CD14-positive monocyte (primary cell): ENCODE measurements around the gene SLC12A2. TPM values are rescaled to one million over a fixed set of nuclear protein-coding genes. Genes with fewer than 3 reads are reported as not detected.

Experiments
- DNase-seq, 3 donors: peaks; one replicate each; pipeline ENCODE4 v3.0.0-alpha.2; 2011 to 2022
- H2AFZ ChIP-seq: 2 replicates; pipeline ENCODE4 v1.6.0; 2012; ENCODE audit warnings: mild to moderate bottlenecking, low read depth, low read length, inconsistent platforms; ENCODE audit not compliant: insufficient read depth, poor library complexity, severe bottlenecking
- H3K27ac ChIP-seq, 2 donors: 1 replicate in 1 of 2; 2 replicates in 1 of 2; pipeline ENCODE4 v1.5.1; 2012 to 2013; ENCODE audit warnings: low read length in 2 of 2, control low read depth in 1 of 2, inconsistent platforms in 1 of 2, low read depth in 1 of 2, mild to moderate bottlenecking in 1 of 2
- H3K27me3 ChIP-seq, 2 donors: one replicate each; pipeline versions ENCODE4 v1.6.0 to v1.6.1; 2011 to 2013; ENCODE audit warnings: low read length in 2 of 2; ENCODE audit not compliant: control insufficient read depth in 2 of 2, insufficient read depth in 2 of 2
- H3K36me3 ChIP-seq, 2 donors: replicated peaks in 1 of 2; 1 replicate in 1 of 2; 2 replicates in 1 of 2; pipeline versions ENCODE4 v1.5.1 to v1.6.1; 2012 to 2013; ENCODE audit warnings: low read length in 2 of 2, control low read depth in 1 of 2, inconsistent platforms in 1 of 2, mild to moderate bottlenecking in 1 of 2; ENCODE audit not compliant: insufficient read depth in 2 of 2, control insufficient read depth in 1 of 2
- H3K4me1 ChIP-seq, 2 donors: 1 replicate in 1 of 2; 2 replicates in 1 of 2; pipeline versions ENCODE4 v1.5.1 to v1.6.1; 2012 to 2013; ENCODE audit warnings: low read length in 2 of 2, control low read depth in 1 of 2, inconsistent platforms in 1 of 2, mild to moderate bottlenecking in 1 of 2, moderate library complexity in 1 of 2; ENCODE audit not compliant: insufficient read depth in 2 of 2, control insufficient read depth in 1 of 2
- H3K4me2 ChIP-seq: replicated peaks from 2 replicates; pipeline ENCODE3; 2012; ENCODE audit warnings: low read length, moderate library complexity, mild to moderate bottlenecking; ENCODE audit not compliant: poor library complexity, severe bottlenecking; ENCODE audit errors: extremely low read depth
- H3K4me3 ChIP-seq, 3 experiments: fragments of 200-600 bp in 1 of 3; sonication (generic) in 1 of 3; replicated peaks in 1 of 3; 1 replicate in 2 of 3; 2 replicates in 1 of 3; pipeline ENCODE4 v1.5.1; 2011 to 2013; ENCODE audit warnings: low read length in 3 of 3, mild to moderate bottlenecking in 3 of 3, control low read depth in 2 of 3, low read depth in 2 of 3, inconsistent platforms in 1 of 3, moderate library complexity in 1 of 3
- H3K79me2 ChIP-seq: 2 replicates; pipeline ENCODE4 v1.6.0; 2012; ENCODE audit warnings: mild to moderate bottlenecking, control low read depth, inconsistent platforms, low read length, moderate library complexity; ENCODE audit not compliant: insufficient read depth
- H3K9ac ChIP-seq: 2 replicates; pipeline ENCODE4 v1.6.0; 2017; ENCODE audit warnings: low read length, mild to moderate bottlenecking; ENCODE audit not compliant: insufficient read depth, poor library complexity, severe bottlenecking
- H3K9me3 ChIP-seq, 2 donors: replicated peaks in 1 of 2; 1 replicate in 1 of 2; 2 replicates in 1 of 2; pipeline versions ENCODE4 v1.5.1 to v1.6.1; 2012 to 2013; ENCODE audit warnings: low read length in 2 of 2, control low read depth in 1 of 2; ENCODE audit not compliant: control insufficient read depth in 1 of 2, insufficient read depth in 1 of 2
- H4K20me1 ChIP-seq: 2 replicates; pipeline ENCODE4 v1.6.0; 2012; ENCODE audit warnings: mild to moderate bottlenecking, low read length, control low read depth, moderate library complexity; ENCODE audit not compliant: insufficient read depth
- H3K27ac Mint-ChIP-seq, 7 donors: one replicate each; pipeline ENCODE4 v1.8.0; 2020; ENCODE audit warnings: mild to moderate bottlenecking in 7 of 7, mixed read lengths in 7 of 7, moderate library complexity in 6 of 7, inconsistent platforms in 2 of 7
- H3K27me3 Mint-ChIP-seq, 3 donors: one replicate each; pipeline ENCODE4 v1.8.0; 2021 to 2022; ENCODE audit warnings: low read depth in 3 of 3, mild to moderate bottlenecking in 3 of 3, mixed read lengths in 3 of 3, moderate library complexity in 3 of 3, inconsistent platforms in 1 of 3
- H3K36me3 Mint-ChIP-seq, 2 donors: one replicate each; pipeline ENCODE4 v1.8.0; 2020; ENCODE audit warnings: mixed read lengths in 2 of 2, inconsistent platforms in 1 of 2, mild to moderate bottlenecking in 1 of 2
- H3K4me1 Mint-ChIP-seq: one replicate; pipeline ENCODE4 v1.8.0; 2020; ENCODE audit warnings: mild to moderate bottlenecking, mixed read lengths
- H3K4me3 Mint-ChIP-seq, 2 donors: one replicate each; pipeline ENCODE4 v1.8.0; 2020; ENCODE audit warnings: mild to moderate bottlenecking in 2 of 2, mixed read lengths in 2 of 2, moderate library complexity in 1 of 2
- H3K9me3 Mint-ChIP-seq, 7 donors: one replicate each; pipeline ENCODE4 v1.8.0; 2020 to 2022; ENCODE audit warnings: mixed read lengths in 7 of 7, mild to moderate bottlenecking in 6 of 7, moderate library complexity in 6 of 7, inconsistent platforms in 2 of 7
- CTCF ChIP-seq: fragments of 200-600 bp; IDR thresholded peaks from one replicate; pipeline ENCODE4 v1.8.0; 2022; ENCODE audit warnings: antibody characterized with exemption, mild to moderate bottlenecking
- WGBS: methylation state at CpG from one replicate; pipeline ENCODE4 v1.1.5; 2013; ENCODE audit warnings: missing lambda C conversion rate; ENCODE audit not compliant: insufficient coverage; 5-methylcytosine and 5-hydroxymethylcytosine counted together
- intact Hi-C, 2 donors: fragments of 100-400 bp; cut with micrococcal nuclease; formaldehyde crosslinking; loops; one replicate each; pipeline versions ENCODE4 v1.15.0 to v1.15.1; 2023
- polyA plus RNA-seq, 3 donors: library from polyadenylated mRNA; depleted of rRNA in 1 of 3; unstranded in 2 of 3; stranded (reverse) in 1 of 3; fragments of 300-500 nt in 2 of 3; fragments of >200 nt in 1 of 3; fragmentation: Illumina TruSeq in 2 of 3; gene quantifications; 1 replicate in 2 of 3; 2 replicates in 1 of 3; pipeline ENCODE4 v1.2.3, GENCODE V29; 2012 to 2021

Gene SLC12A2
- polyA plus RNA-seq, 3 donors = 1.0 to 1.2 (median 1.0) TPM

- Mint-ChIP-seq H3K27ac (no peak overlapping the region), H3K27me3 (no peaks in the 10 kb centered on the region), H3K4me1 (no peaks in the 10 kb centered on the region), H3K36me3 (peaks cover 0 to 2% of the 10 kb centered on the region in 2 donors), H3K9me3 (peaks cover 0 to 5% (median 0%) of the 10 kb centered on the region in 7 donors), H3K4me3 (no peak overlapping the region)
- TF ChIP-seq CTCF = no peak
- no CpG with 5 or more reads among the region's 2 CpGs for WGBS
- Histone ChIP-seq H3K4me3 (no peak overlapping the region), H4K20me1 (no peaks in the 10 kb centered on the region), H3K79me2 (no peaks in the 10 kb centered on the region), H3K9me3 (no peaks in the 10 kb centered on the region), H3K4me2 (no peak overlapping the region), H2AFZ (no peak overlapping the region), H3K9ac (no peak overlapping the region), H3K4me1 (no peaks in the 10 kb centered on the region), H3K27me3 (no peaks in the 10 kb centered on the region), H3K27ac (no peak overlapping the region), H3K36me3 (no peaks in the 10 kb centered on the region)
- intact Hi-C loops = no loop called here
- DNase-seq = no peak
Observed at GRCh38 chr5:128169401-128170017, 85.9 kb downstream of the SLC12A2 start.

GRCh38 chr5:128172102-128172501 lies 88.5 kb downstream of the SLC12A2 start:
- H3K4me3 Mint-ChIP-seq = no peak overlapping the region
- no peaks in the 10 kb centered on the region for H3K4me1 Mint-ChIP-seq
- no peak overlapping the region for H3K27ac ChIP-seq
- no peak overlapping the region for H2AFZ ChIP-seq
- H3K4me1 ChIP-seq = no peaks in the 10 kb centered on the region
- TF ChIP-seq CTCF = no peak
- peaks cover 0 to 5% (median 0%) of the 10 kb centered on the region in 7 donors for H3K9me3 Mint-ChIP-seq
- no peaks in the 10 kb centered on the region for H3K27me3 ChIP-seq
- no peaks in the 10 kb centered on the region for H3K9me3 ChIP-seq
- no peak overlapping the region for H3K4me2 ChIP-seq
- no peak overlapping the region for H3K4me3 ChIP-seq
- intact Hi-C loops = no loop called here
- H4K20me1 ChIP-seq = no peaks in the 10 kb centered on the region
- DNase-seq = no peak
- peaks cover 2% of the 10 kb centered on the region in 2 donors for H3K36me3 Mint-ChIP-seq
- H3K27ac Mint-ChIP-seq = no peak overlapping the region
- no peaks in the 10 kb centered on the region for H3K79me2 ChIP-seq
- H3K36me3 ChIP-seq = no peaks in the 10 kb centered on the region
- no CpG with 5 or more reads among the region's 1 CpG for WGBS
- no peak overlapping the region for H3K9ac ChIP-seq
- no peaks in the 10 kb centered on the region for H3K27me3 Mint-ChIP-seq
